Esophagus muscularis mucosa (tissue), 3 donors: ENCODE data around the gene BRD7.

Experiments
- POLR2A ChIP-seq: fragments of 450-650 bp; IDR thresholded peaks from one replicate; pipeline ENCODE4 v1.6.1; 2017; ENCODE audit warnings: antibody characterized with exemption, moderate library complexity, mild to moderate bottlenecking, low read depth
- POLR2AphosphoS5 ChIP-seq, 2 donors: sonication (generic); formaldehyde crosslinking; IDR thresholded peaks; one replicate each; pipeline ENCODE4 v1.6.1; 2017; ENCODE audit warnings: antibody characterized with exemption in 2 of 2
- TF ChIP-seq, protein P1 (sequence below), 3 experiments: fragments of 200-600 bp in 2 of 3; fragments of 450-650 bp in 1 of 3; sonication (generic) in 2 of 3; IDR thresholded peaks; one replicate each; pipeline ENCODE4 v1.5.1; 2017 to 2019; ENCODE audit warnings: antibody characterized with exemption in 3 of 3, mild to moderate bottlenecking in 2 of 3, moderate library complexity in 1 of 3

DNA sequence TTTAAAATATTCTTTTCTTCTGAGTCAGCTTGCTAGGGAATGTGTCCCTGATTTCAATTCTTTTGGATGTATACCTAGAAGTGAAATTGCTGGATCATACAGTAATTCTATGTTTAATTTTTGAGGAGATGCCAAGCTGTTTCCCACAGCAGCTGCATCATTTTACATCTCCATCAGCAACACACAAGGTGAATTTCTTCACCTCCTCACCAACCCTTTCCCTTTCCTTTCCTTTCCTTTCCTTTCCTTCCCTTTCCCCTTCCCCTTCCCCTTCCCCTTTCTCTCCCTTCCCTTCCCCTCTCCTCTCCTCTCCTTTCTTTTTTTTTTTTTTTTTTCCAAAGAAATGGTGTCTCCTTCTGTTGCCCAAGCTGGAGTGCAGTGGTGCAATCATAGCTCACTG is 45.4 kb upstream of the BRD7 start:
- TF ChIP-seq, protein P1, sequence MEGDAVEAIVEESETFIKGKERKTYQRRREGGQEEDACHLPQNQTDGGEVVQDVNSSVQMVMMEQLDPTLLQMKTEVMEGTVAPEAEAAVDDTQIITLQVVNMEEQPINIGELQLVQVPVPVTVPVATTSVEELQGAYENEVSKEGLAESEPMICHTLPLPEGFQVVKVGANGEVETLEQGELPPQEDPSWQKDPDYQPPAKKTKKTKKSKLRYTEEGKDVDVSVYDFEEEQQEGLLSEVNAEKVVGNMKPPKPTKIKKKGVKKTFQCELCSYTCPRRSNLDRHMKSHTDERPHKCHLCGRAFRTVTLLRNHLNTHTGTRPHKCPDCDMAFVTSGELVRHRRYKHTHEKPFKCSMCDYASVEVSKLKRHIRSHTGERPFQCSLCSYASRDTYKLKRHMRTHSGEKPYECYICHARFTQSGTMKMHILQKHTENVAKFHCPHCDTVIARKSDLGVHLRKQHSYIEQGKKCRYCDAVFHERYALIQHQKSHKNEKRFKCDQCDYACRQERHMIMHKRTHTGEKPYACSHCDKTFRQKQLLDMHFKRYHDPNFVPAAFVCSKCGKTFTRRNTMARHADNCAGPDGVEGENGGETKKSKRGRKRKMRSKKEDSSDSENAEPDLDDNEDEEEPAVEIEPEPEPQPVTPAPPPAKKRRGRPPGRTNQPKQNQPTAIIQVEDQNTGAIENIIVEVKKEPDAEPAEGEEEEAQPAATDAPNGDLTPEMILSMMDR (IDR thresholded peaks at IDR 0.05): no peak
- TF ChIP-seq POLR2A (no peak), POLR2AphosphoS5 (IDR thresholded peaks at IDR 0.05) (no peak)
